SK-N-SH (cell line): ENCODE data around the gene TTC28. TPM values are rescaled to one million over a fixed set of nuclear protein-coding genes. Genes with fewer than 3 reads are reported as not detected.

Experiments used
- CTCF ChIA-PET: fragments of 300-600, 350-600 bp; formaldehyde crosslinking; extraction: SDS; loops from one replicate; lab custom pipeline; 2021; lab: Yijun Ruan, JAX
- POLR2A ChIA-PET: fragments of 350-600 bp; sonication (Branson Sonifier 250); formaldehyde crosslinking; extraction: SDS; loops from one replicate; lab custom pipeline; 2020; ENCODE audit warnings: antibody characterized with exemption, inconsistent platforms; lab: Yijun Ruan, JAX
- DNase-seq: peaks from one replicate; pipeline ENCODE4 v3.0.0; 2012
- H2AFZ ChIP-seq: fragments of 200-600 bp; sonication (generic); 2 replicates; pipeline ENCODE4 v1.8.1; 2016; ENCODE audit warnings: antibody characterized with exemption, mild to moderate bottlenecking, low read depth
- H3F3A ChIP-seq: fragments of 200-600 bp; sonication (generic); replicated peaks from 2 replicates; pipeline ENCODE3; 2016; ENCODE audit warnings: antibody characterized with exemption, mild to moderate bottlenecking; ENCODE audit not compliant: insufficient read depth
- H3K27ac ChIP-seq, 2 experiments: fragments of 200-500 bp in 1 of 2; fragments of 200-600 bp in 1 of 2; sonication (Bioruptor generic) in 1 of 2; sonication (generic), shearing (Covaris generic) in 1 of 2; 2 replicates each; pipeline versions ENCODE4 v1.5.1 to v1.6.1; 2014 to 2016; ENCODE audit warnings: low read depth in 2 of 2, inconsistent platforms in 1 of 2, low read length in 1 of 2, mild to moderate bottlenecking in 1 of 2, mixed read lengths in 1 of 2
- H3K27me3 ChIP-seq: fragments of 200-600 bp; sonication (generic), shearing (Covaris generic); 2 replicates; pipeline ENCODE4 v1.6.1; 2016; ENCODE audit warnings: mixed run types; ENCODE audit not compliant: insufficient read depth
- H3K36me3 ChIP-seq, 2 experiments: fragments of 200-500 bp in 1 of 2; fragments of 200-600 bp in 1 of 2; sonication (Bioruptor generic) in 1 of 2; sonication (generic) in 1 of 2; replicated peaks in 1 of 2; 2 replicates each; pipeline versions ENCODE3 to v1.5.1; 2014 to 2016; ENCODE audit warnings: low read length in 1 of 2, mild to moderate bottlenecking in 1 of 2; ENCODE audit not compliant: insufficient read depth in 2 of 2, control insufficient read depth in 1 of 2
- H3K4me1 ChIP-seq, 2 experiments: fragments of 200-500 bp in 1 of 2; fragments of 200-600 bp in 1 of 2; sonication (Bioruptor generic) in 1 of 2; sonication (generic), shearing (Covaris generic) in 1 of 2; 2 replicates each; pipeline versions ENCODE4 v1.5.1 to v1.6.1; 2014 to 2016; ENCODE audit warnings: low read depth in 1 of 2, low read length in 1 of 2, mixed run types in 1 of 2; ENCODE audit not compliant: insufficient read depth in 2 of 2, control insufficient read depth in 1 of 2
- H3K4me2 ChIP-seq: fragments of 200-600 bp; sonication (generic), shearing (Covaris generic); 2 replicates; pipeline ENCODE4 v1.6.1; 2017; ENCODE audit warnings: mixed run types
- H3K4me3 ChIP-seq, 2 experiments: fragments of 200-500 bp in 1 of 2; fragments of 200-600 bp in 1 of 2; sonication (Bioruptor generic) in 1 of 2; sonication (generic), shearing (Covaris generic) in 1 of 2; 2 replicates each; pipeline versions ENCODE4 v1.5.1 to v1.8.1; 2014 to 2016; ENCODE audit warnings: low read depth in 2 of 2, inconsistent platforms in 1 of 2, low read length in 1 of 2, mild to moderate bottlenecking in 1 of 2, mixed read lengths in 1 of 2, moderate library complexity in 1 of 2
- H3K79me2 ChIP-seq: fragments of 200-600 bp; sonication (generic); 2 replicates; pipeline ENCODE4 v1.8.1; 2017; ENCODE audit warnings: mild to moderate bottlenecking; ENCODE audit not compliant: insufficient read depth
- H3K9ac ChIP-seq: fragments of 200-600 bp; sonication (generic); 2 replicates; pipeline ENCODE4 v1.6.1; 2017; ENCODE audit warnings: mixed run types
- H3K9me2 ChIP-seq: fragments of 200-600 bp; sonication (generic); 2 replicates; pipeline ENCODE4 v1.6.1; 2017; ENCODE audit warnings: mixed run types
- H3K9me3 ChIP-seq: fragments of 200-600 bp; sonication (generic); 2 replicates; pipeline ENCODE4 v1.6.1; 2017; ENCODE audit warnings: mixed run types, mild to moderate bottlenecking, moderate library complexity
- H4K20me1 ChIP-seq: fragments of 200-600 bp; sonication (generic); 2 replicates; pipeline ENCODE4 v1.6.1; 2017; ENCODE audit warnings: mild to moderate bottlenecking, mixed run types; ENCODE audit not compliant: insufficient read depth
- EP300 ChIP-seq, 2 experiments: IDR thresholded peaks; 2 replicates each; pipeline versions ENCODE4 v1.4.0 to v1.6.1; 2012; ENCODE audit warnings: borderline replicate concordance in 1 of 2, low read depth in 1 of 2, low read length in 1 of 2
- FOSL2 ChIP-seq: IDR thresholded peaks from 2 replicates; pipeline ENCODE4 v1.4.0; 2012; ENCODE audit warnings: low read depth, mild to moderate bottlenecking, moderate library complexity, borderline replicate concordance
- GATA2 ChIP-seq: sonication (generic); formaldehyde crosslinking; IDR thresholded peaks from 2 replicates; pipeline ENCODE4 v1.5.0; 2020; ENCODE audit warnings: mild to moderate bottlenecking, missing genetic modification reagents
- JUND ChIP-seq: IDR thresholded peaks from 2 replicates; pipeline ENCODE4 v1.4.0; 2012
- MEF2A ChIP-seq: IDR thresholded peaks from 2 replicates; pipeline ENCODE4 v1.4.0; 2012; ENCODE audit warnings: low read depth, borderline replicate concordance
- MXI1 ChIP-seq: IDR thresholded peaks from 2 replicates; pipeline ENCODE4 v1.6.1; 2012; ENCODE audit warnings: mild to moderate bottlenecking, low read depth, low read length, improper control_type of control experiment
- NFIC ChIP-seq: IDR thresholded peaks from 2 replicates; pipeline ENCODE4 v1.4.0; 2012; ENCODE audit warnings: borderline replicate concordance
- REST ChIP-seq: IDR thresholded peaks from 2 replicates; pipeline ENCODE4 v1.6.1; 2012; ENCODE audit warnings: mild to moderate bottlenecking, low read depth, low read length, moderate library complexity
- TCF12 ChIP-seq: IDR thresholded peaks from 2 replicates; pipeline ENCODE4 v1.4.0; 2012
- TEAD4 ChIP-seq: IDR thresholded peaks from 2 replicates; pipeline ENCODE4 v1.4.0; 2012; ENCODE audit warnings: mild to moderate bottlenecking, borderline replicate concordance; ENCODE audit not compliant: insufficient read depth
- YY1 ChIP-seq: IDR thresholded peaks from 2 replicates; pipeline ENCODE4 v1.4.0; 2012; ENCODE audit warnings: low read depth, mild to moderate bottlenecking
- WGBS: methylation state at CpG from one replicate; pipeline ENCODE4 v1.1.6; 2017; ENCODE audit warnings: low lambda C conversion rate; 5-methylcytosine and 5-hydroxymethylcytosine counted together
- polyA plus RNA-seq, 3 experiments: library from polyadenylated mRNA; depleted of rRNA; stranded (reverse); fragments of >200 nt; gene quantifications; 2 replicates each; pipeline ENCODE4 v1.2.3, GENCODE V29; 2012
- TF ChIP-seq, protein P1 (sequence below): IDR thresholded peaks from 2 replicates; pipeline ENCODE4; 2012

TTC28 gene
- polyA plus RNA-seq, 1 of the 3 experiments (the other 2 are of a cell fraction) = 5.9 TPM

- no peak overlapping the region for H2AFZ ChIP-seq
- peaks cover 11 to 21% of the 10 kb centered on the region in 2 experiments; a peak in 3 of 4 replicates for H3K4me1 ChIP-seq
- ChIA-PET POLR2A (no interaction called here), CTCF (interaction anchor here (0.6 to 1.3 kb wide), 2 partner anchors 11 to 26 kb away, joined by 3 to 4 read pairs; no protein-coding TSS in a partner anchor)
- peak; percentile 43 for TF ChIP-seq GATA2 (CRISPR knock-in tag)
- peak; percentile 57; the same call in 1 of the 2 replicates for TF ChIP-seq NFIC
- peak; percentile 20; the same call in 1 of the 2 replicates for TF ChIP-seq MEF2A
- 0 out of 4 replicates have a peak, but pooled peaks of 1 of the 2 experiments have one; percentile 19 for TF ChIP-seq EP300 (IDR thresholded peaks at IDR 0.05; ENCODE audit: borderline replicate concordance in 1 of 2, low read depth in 1 of 2, low read length in 1 of 2)
- no peak for TF ChIP-seq REST
- TF ChIP-seq TEAD4 = peak; percentile 38; the same call in 1 of the 2 replicates
- TF ChIP-seq MXI1 = no peak
- TF ChIP-seq YY1 = no peak
- TF ChIP-seq TCF12 = peak; percentile 22; the same call in 1 of the 2 replicates
- TF ChIP-seq JUND = peak; percentile 44; the same call in 1 of the 2 replicates
- peak; percentile 42; the same call in 1 of the 2 replicates for TF ChIP-seq FOSL2
- H3K4me2 ChIP-seq = peak overlapping the region; percentile 66
- H4K20me1 ChIP-seq = no peaks in the 10 kb centered on the region
- 13% methylated on average over 3 of the region's 3 CpGs for WGBS
- H3K27ac ChIP-seq = peak overlapping the region; percentile 67 to 71
- no peaks in the 10 kb centered on the region for H3K27me3 ChIP-seq
- no peaks in the 10 kb centered on the region for H3K9me2 ChIP-seq
- no peaks in the 10 kb centered on the region for H3K36me3 ChIP-seq
- no peak overlapping the region for H3K9ac ChIP-seq
- no peak for DNase-seq
- no peaks in the 10 kb centered on the region for H3K9me3 ChIP-seq
- H3F3A ChIP-seq = peaks cover 26% of the 10 kb centered on the region
- 0 out of 4 replicates have a peak overlapping the region, but pooled peaks of 1 of the 2 experiments have one; percentile 11 for H3K4me3 ChIP-seq
- peaks cover 15% of the 10 kb centered on the region for H3K79me2 ChIP-seq
Observed at GRCh38 chr22:28381429-28382167, 298.0 kb downstream of the TTC28 start.

GRCh38 chr22:28379951-28380350 lies 299.7 kb downstream of the TTC28 start:
- POLR2A ChIA-PET = no interaction called here
- CTCF ChIA-PET = interaction anchor here (0.9 kb wide), 1 partner anchor 360 kb away, joined by 3 read pairs; no protein-coding TSS in a partner anchor
- Histone ChIP-seq H3K9me3 (no peaks in the 10 kb centered on the region), H3K4me3 (no peak overlapping the region), H2AFZ (no peak overlapping the region), H3K79me2 (peaks cover 15% of the 10 kb centered on the region), H3F3A (peaks cover 26% of the 10 kb centered on the region), H3K9ac (no peak overlapping the region), H3K9me2 (no peaks in the 10 kb centered on the region), H3K36me3 (no peaks in the 10 kb centered on the region), H3K27ac (peak overlapping the region; percentile 3 to 67; a peak in 2 of 4 replicates), H3K4me2 (no peak overlapping the region), H3K27me3 (no peaks in the 10 kb centered on the region), H4K20me1 (no peaks in the 10 kb centered on the region), H3K4me1 (peaks cover 13 to 21% of the 10 kb centered on the region in 2 experiments; a peak in 3 of 4 replicates)
- no peak for DNase-seq
- WGBS = 96% methylated on average over 4 of the region's 4 CpGs
- TF ChIP-seq FOSL2 (no peak), TCF12 (no peak), NFIC (no peak)
- TF ChIP-seq, protein P1, sequence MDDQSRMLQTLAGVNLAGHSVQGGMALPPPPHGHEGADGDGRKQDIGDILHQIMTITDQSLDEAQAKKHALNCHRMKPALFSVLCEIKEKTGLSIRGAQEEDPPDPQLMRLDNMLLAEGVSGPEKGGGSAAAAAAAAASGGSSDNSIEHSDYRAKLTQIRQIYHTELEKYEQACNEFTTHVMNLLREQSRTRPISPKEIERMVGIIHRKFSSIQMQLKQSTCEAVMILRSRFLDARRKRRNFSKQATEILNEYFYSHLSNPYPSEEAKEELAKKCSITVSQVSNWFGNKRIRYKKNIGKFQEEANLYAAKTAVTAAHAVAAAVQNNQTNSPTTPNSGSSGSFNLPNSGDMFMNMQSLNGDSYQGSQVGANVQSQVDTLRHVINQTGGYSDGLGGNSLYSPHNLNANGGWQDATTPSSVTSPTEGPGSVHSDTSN = no peak
